ENCODE results near the gene PYGO2. TPM values are rescaled to one million over a fixed set of nuclear protein-coding genes. Genes with fewer than 3 reads are reported as not detected.
"Not testable (repeated sequence)": the region's sequence is repeated elsewhere in the genome, so short reads cannot be mapped to it uniquely, and the experiment has no call there.

PYGO2 gene
- total and polyA plus RNA-seq, 3 donors from 2014 or later: 31.0 to 34.9 (median 33.2) TPM

DNA sequence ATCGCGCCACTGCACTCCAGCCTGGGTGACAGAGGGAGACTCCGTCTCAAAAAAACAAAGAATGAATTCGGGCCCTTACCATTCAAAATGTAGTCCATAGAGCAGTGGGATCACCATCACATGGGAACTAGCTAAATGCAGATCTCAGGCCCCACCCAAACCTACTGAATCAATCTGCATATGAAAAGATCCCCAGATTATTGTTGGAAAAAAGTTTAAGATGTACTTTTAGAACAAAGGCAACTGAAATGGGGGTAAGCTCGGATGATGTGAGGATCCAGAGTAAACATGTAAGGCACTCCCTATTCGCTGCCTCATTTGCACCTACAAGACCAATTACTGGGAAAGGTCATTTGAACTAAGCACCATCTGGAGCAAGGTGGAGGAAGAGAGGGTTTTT, 20.8 kb upstream of the PYGO2 start:
- H3K4me3 ChIP-seq: peak overlapping the region; percentile 46 to 77
- no peaks in the 10 kb centered on the region for H3K27me3 ChIP-seq
- no peaks in the 10 kb centered on the region for H3K36me3 ChIP-seq (ENCODE audit: low read depth, missing control alignments)
- 48 to 52% methylated on average over 6 of the region's 6 CpGs for WGBS, 2 donors
- TF ChIP-seq, protein P1, sequence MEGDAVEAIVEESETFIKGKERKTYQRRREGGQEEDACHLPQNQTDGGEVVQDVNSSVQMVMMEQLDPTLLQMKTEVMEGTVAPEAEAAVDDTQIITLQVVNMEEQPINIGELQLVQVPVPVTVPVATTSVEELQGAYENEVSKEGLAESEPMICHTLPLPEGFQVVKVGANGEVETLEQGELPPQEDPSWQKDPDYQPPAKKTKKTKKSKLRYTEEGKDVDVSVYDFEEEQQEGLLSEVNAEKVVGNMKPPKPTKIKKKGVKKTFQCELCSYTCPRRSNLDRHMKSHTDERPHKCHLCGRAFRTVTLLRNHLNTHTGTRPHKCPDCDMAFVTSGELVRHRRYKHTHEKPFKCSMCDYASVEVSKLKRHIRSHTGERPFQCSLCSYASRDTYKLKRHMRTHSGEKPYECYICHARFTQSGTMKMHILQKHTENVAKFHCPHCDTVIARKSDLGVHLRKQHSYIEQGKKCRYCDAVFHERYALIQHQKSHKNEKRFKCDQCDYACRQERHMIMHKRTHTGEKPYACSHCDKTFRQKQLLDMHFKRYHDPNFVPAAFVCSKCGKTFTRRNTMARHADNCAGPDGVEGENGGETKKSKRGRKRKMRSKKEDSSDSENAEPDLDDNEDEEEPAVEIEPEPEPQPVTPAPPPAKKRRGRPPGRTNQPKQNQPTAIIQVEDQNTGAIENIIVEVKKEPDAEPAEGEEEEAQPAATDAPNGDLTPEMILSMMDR (IDR thresholded peaks at IDR 0.05): no peak
- no peak for TF ChIP-seq POLR2A (IDR thresholded peaks at IDR 0.05)
- no peak for DNase-seq
- intact Hi-C loops (cut with DNase I; ENCODE audit: low total_unique reads): no loop called here
- peaks cover 9% of the 10 kb centered on the region for H3K4me1 ChIP-seq
- H3K27ac ChIP-seq: no peak overlapping the region
- no peaks in the 10 kb centered on the region for H3K9me3 ChIP-seq

DNA sequence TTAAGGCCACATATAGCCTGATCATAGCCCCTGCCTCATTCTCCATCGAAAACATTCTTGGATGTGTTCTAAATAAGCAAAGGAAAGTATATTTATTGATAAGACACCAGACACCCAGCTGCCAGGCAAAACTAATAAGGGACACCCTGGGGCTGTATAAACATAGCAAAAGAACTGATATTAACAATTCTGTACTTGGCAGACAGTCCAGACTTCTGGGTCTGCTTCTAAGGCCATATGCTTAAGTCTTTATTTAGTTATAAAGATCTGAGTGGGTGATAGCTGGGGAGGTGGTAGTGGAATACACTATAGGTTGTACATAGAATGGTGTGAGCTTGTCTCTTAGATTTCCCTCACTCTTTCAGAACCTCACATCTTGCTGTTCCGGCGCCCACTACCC, 16.8 kb upstream of the PYGO2 start:
- Histone ChIP-seq H3K27me3 (no peaks in the 10 kb centered on the region), H3K4me1 (peaks cover 12% of the 10 kb centered on the region), H3K4me3 (no peak overlapping the region), H3K27ac (no peak overlapping the region), H3K36me3 (ENCODE audit: low read depth, missing control alignments) (no peaks in the 10 kb centered on the region), H3K9me3 (no peaks in the 10 kb centered on the region)
- 93 to 95% methylated on average over 3 of the region's 3 CpGs for WGBS, 2 donors
- TF ChIP-seq POLR2A (IDR thresholded peaks at IDR 0.05): no peak
- TF ChIP-seq, protein P1 (IDR thresholded peaks at IDR 0.05): no peak
- no peak for DNase-seq
- intact Hi-C loops (cut with DNase I; ENCODE audit: low total_unique reads): no loop called here

DNA sequence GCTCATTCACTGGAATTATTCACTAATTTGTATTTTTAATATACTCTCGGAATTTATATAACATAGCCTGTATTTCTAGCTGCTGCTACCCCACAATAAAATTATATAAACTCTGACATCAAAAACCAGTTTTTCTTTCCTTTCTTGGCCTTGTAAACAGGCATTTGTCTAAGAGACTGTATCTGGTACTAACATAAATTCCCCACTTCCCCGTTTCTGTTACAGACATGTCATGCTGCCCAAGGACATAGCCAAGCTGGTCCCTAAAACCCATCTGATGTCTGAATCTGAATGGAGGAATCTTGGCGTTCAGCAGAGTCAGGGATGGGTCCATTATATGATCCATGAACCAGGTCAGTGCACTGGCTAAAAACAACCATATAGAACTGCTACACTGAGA, 16.2 kb upstream of the PYGO2 start:
- H3K36me3 ChIP-seq (ENCODE audit: low read depth, missing control alignments); H3K27ac ChIP-seq; H3K27me3 ChIP-seq; intact Hi-C loops (cut with DNase I; ENCODE audit: low total_unique reads); H3K4me3 ChIP-seq; DNase-seq; H3K9me3 ChIP-seq: not testable (repeated sequence)
- 71 to 73% methylated on average over 3 of the region's 3 CpGs for WGBS, 2 donors
- peaks cover 17% of the 10 kb centered on the region for H3K4me1 ChIP-seq

DNA sequence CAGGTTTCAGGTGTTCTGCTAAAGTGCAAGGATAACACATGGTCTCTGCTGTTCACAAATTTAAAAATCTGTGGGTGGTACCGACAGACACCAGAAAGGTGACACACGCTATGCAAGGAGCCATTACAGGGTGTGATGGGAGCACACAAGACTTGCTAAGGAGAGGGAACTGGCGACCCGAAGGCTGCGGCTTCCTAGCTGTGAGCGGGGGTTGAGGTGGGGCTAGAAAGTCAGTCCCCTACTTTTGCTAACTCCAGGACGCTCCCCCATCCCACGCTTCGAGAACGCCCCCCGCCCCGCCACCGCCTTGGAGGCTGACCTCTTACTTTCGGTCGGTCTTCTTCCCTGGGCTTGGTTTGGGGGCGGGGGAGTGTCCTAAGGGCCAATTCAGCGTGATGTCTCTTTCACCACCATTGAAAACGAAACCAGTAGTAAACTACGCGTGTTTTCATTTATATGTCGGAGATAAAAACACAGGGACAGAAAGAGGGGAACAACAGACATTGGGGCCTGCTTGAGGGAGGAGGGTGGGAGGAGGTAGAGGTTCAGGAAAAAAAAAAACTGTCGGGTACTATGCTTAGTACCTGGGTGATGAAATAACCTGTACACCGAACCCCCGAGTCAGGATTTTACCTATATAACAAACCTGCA, 14.0 kb upstream of the PYGO2 start:
- Histone ChIP-seq H3K4me3 (peak overlapping the region; percentile 78 to 86), H3K4me1 (peaks cover 33% of the 10 kb centered on the region), H3K27ac (peak overlapping the region; percentile 98 to 99), H3K36me3 (ENCODE audit: low read depth, missing control alignments) (no peaks in the 10 kb centered on the region), H3K27me3 (no peaks in the 10 kb centered on the region), H3K9me3 (no peaks in the 10 kb centered on the region)
- no peak for TF ChIP-seq POLR2A (IDR thresholded peaks at IDR 0.05)
- TF ChIP-seq, protein P1 (IDR thresholded peaks at IDR 0.05): no peak
- intact Hi-C loops (cut with DNase I; ENCODE audit: low total_unique reads): no loop called here
- WGBS, 2 donors: 0 to 1% methylated on average over 24 of the region's 24 CpGs
- DNase-seq: peak; percentile 71

DNA sequence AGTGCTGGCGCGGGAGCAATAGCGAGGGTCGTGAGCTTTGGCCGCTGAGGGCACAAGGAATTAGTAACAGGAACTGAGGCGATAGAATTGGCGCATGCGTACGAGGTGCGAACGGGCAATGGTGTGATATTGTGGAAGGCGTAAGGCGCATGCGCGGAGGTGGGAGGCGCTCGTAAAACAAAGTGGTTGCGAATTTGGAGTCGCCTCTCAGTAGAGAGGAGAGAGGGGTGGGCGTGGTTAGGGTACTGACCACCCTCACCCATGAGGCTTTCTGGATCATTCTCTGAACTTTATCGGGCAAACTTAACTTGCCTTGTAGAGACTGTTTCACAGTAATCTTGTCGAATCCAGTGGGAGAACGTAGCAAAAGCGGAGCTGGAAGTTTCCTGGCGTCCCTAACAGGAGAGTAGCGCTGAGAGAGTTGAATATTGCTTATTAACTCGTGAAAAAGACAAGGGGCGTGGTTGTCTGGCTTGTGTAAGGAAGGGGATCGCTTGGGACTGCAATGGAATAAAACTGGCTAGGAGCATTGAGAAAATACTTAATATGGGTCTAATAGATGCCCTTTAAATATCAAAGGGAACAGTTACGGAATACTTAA, 13.3 kb upstream of the PYGO2 start:
- peaks cover 39% of the 10 kb centered on the region for H3K4me1 ChIP-seq
- peak overlapping the region; percentile 98 to 99 for H3K27ac ChIP-seq
- peak; percentile 95 for DNase-seq
- H3K27me3 ChIP-seq: no peaks in the 10 kb centered on the region
- H3K9me3 ChIP-seq: no peaks in the 10 kb centered on the region
- H3K36me3 ChIP-seq (ENCODE audit: low read depth, missing control alignments): no peaks in the 10 kb centered on the region
- H3K4me3 ChIP-seq: peak overlapping the region; percentile 78 to 86
- TF ChIP-seq, protein P1 (IDR thresholded peaks at IDR 0.05): no peak
- peak; percentile 34 for TF ChIP-seq POLR2A (IDR thresholded peaks at IDR 0.05)
- WGBS, 2 donors: 0% methylated on average over 30 of the region's 30 CpGs
- intact Hi-C loops (cut with DNase I; ENCODE audit: low total_unique reads): no loop called here

All from testis (tissue), 3 donors.